GM13977 (cell line): ENCODE results near the gene EXD3.

ENCODE experiments used
- DNase-seq: peaks from one replicate; pipeline ENCODE4 v3.0.0; 2012; ENCODE audit warnings: low spot score
- CTCF ChIP-seq: IDR thresholded peaks from 2 replicates; pipeline ENCODE4 v1.5.1; 2012; ENCODE audit warnings: mild to moderate bottlenecking, control low read depth; ENCODE audit not compliant: insufficient read depth; ENCODE audit errors: extremely low read depth, missing control alignments
- in situ Hi-C: fragments of 300-500 bp; cut with MboI; formaldehyde crosslinking; loops from one replicate; pipeline ENCODE4 v1.12.0; 2022; ENCODE audit warnings: low sequenced_read_pairs, low pct_unique_long_range_greater_than_20kb, mixed read lengths, inconsistent platforms; ENCODE audit not compliant: unreplicated experiment

Gene EXD3

GRCh38 chr9:137354845-137355760 lies 67.9 kb downstream of the EXD3 start:
- in situ Hi-C loops = no loop called here
- TF ChIP-seq CTCF = no peak

GRCh38 chr9:137354153-137354844 lies 68.7 kb downstream of the EXD3 start:
- DNase-seq = no peak
- TF ChIP-seq CTCF = no peak
- in situ Hi-C loops = no loop called here

More at GRCh38 chr9:137354845-137355760, 67.9 kb downstream of the EXD3 start:
- DNase-seq = no peak

DNA sequence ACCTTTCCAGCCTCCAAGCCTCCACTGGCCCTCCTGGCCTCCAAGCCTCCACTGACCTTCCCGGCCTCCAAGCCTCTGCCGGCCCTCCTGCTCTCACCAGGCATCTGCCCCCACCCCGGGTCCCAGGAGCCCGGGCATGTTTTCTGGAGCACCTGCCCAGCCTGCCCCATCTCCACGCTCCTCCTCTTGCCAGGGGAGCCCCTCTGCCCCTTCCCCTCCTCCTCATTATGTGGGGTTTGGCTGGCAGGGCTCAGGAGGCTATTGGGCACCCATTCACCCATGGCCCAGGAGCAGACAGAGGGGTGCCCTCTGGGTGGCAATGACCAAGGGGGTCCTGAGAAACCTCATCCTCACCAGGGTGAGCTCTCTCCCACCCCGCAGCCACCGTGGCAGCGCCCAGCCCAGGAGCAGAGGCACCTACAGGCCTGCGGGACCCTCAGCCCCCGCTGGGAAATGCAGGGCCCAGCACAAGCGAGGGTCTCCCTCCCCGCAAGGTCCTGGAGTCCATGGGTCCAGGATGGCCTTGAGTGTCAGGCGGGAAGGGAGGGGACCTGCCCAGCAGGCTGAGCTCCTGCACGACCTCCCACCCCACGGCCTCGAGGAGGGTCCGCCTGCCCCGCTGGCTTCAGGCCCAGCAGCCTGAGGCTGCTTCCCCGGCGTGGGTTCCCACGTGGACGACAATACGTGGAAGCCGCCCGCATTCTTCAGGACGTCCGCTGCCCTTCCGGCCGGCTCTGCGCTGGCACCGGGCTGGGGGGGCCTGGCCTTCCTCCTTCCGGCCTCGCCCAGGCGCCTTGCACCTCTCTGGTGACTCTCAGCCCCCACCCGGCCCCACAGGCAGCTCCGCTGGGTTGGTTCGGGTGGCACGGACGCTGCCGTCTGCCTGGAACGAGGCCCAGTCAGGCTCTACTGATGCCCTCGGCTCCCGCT lies 69.5 kb downstream of the EXD3 start:
- TF ChIP-seq CTCF = no peak
- in situ Hi-C loops = no loop called here
- no peak for DNase-seq

GRCh38 chr9:137352511-137353222 lies 70.3 kb downstream of the EXD3 start:
- no peak for TF ChIP-seq CTCF
- in situ Hi-C loops = no loop called here

DNA sequence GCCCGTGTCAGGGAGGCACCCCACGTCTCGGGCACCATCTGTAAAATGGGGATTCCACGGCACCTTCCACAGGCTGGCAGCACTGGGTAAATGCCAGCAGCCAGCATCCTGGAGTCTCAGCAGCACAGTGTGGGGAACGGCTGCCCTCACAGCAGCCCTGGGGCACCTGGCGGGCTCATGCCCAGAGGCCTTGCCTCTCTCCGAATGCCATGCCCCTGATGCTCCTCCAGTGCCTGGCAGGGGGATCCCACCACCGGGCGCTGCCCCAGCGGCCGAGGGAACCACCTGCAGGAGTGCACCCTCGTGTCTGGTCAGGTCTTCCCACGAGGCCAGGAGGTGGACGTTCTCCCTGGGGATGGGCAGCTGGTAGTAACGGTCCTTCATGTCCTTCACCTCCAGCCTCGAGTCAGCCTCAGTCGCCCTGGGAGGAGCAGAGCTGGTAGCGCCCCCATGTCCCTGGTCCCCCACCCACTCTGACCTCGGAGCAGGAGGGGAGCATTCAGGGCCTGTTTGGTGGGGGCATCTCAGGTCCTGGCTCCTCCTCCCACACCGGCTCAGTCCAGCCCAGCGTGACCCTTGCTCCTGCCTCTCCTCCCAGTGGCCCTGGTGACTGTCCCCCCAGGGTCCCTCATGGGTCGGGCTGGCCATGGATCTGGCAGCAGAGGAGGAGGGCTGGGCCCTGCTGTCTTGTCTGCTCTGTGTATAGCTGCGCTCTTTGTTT lies 71.0 kb downstream of the EXD3 start:
- DNase-seq = no peak
- in situ Hi-C loops = no loop called here
- TF ChIP-seq CTCF = no peak

More at GRCh38 chr9:137352511-137353222, 70.3 kb downstream of the EXD3 start:
- DNase-seq = no peak
